HTERT RPE-1 (cell line): ENCODE results near the gene BEND2.

Experiments
- in situ Hi-C: fragments of 300-500 bp; cut with MboI; formaldehyde crosslinking; loops from 4 replicates; pipeline ENCODE4 v1.14.3; 2020; ENCODE audit warnings: low sequenced_read_pairs

Gene BEND2

DNA sequence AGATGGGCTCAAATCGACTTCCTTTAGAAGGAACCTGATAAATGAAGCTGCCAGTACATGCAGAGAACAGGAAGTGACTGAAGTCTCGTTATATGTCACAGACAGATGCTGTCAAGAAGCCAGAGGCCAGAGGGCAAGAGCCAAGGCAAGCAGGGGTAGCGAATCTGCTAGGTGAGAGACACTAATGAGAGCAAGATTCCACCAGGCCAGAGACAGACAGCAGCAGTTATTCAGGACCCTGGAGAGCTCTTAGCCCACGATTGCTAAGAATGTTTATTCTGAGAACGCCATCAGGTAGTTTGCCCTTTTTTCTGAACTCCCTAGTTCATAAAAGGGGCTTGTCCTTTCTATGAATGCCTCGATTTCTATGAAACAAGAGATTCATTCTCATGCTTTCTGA lies 73.7 kb downstream of the BEND2 start:
- in situ Hi-C loops = no loop called here

- in situ Hi-C loops = no loop called here
Observed at GRCh38 chrX:18146009-18146408, 74.7 kb downstream of the BEND2 start.

DNA sequence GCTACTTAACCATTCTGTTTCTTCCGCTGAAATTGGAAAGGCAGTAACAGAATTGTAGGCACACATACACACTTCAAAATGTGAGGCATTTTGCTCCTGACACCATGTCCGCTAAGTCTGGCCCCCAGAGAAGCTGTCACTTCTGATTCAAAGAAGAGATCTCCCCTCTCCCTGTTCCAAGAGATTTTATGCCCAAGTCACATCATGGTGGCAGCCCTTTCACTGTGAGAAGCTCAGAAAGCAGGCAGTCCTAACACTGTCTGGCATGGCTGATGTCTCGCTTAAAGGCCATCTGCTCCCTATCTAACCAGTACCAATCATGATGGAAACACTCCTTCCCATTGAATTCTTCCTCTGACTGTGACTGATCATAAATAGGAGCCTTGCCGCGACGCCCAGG lies 83.9 kb downstream of the BEND2 start:
- in situ Hi-C loops = no loop called here

- in situ Hi-C loops = no loop called here
Observed at GRCh38 chrX:18133605-18134004, 87.1 kb downstream of the BEND2 start.

- in situ Hi-C loops = no loop called here
Observed at GRCh38 chrX:18129690-18130089, 91.0 kb downstream of the BEND2 start.

- in situ Hi-C loops = no loop called here
Observed at GRCh38 chrX:18126971-18127370, 93.7 kb downstream of the BEND2 start.

GRCh38 chrX:18119856-18120255 lies 100.8 kb downstream of the BEND2 start:
- in situ Hi-C loops = no loop called here
